ELF-1 (cell line): ENCODE measurements around the gene MACROD2.
A peak's percentile ranks its signal among the peaks of the same experiment; 100 is the strongest.

ENCODE experiments used
- DNase-seq: peaks from one replicate; pipeline ENCODE4 v3.0.0-alpha.2; 2016; ENCODE audit warnings: low read depth, low spot score

The MACROD2 gene

GRCh38 chr20:14643556-14643955 lies 648.2 kb downstream of the MACROD2 start:
- DNase-seq: no peak

- DNase-seq: no peak
Measured at GRCh38 chr20:14644306-14645097, 649.2 kb downstream of the MACROD2 start.

DNA sequence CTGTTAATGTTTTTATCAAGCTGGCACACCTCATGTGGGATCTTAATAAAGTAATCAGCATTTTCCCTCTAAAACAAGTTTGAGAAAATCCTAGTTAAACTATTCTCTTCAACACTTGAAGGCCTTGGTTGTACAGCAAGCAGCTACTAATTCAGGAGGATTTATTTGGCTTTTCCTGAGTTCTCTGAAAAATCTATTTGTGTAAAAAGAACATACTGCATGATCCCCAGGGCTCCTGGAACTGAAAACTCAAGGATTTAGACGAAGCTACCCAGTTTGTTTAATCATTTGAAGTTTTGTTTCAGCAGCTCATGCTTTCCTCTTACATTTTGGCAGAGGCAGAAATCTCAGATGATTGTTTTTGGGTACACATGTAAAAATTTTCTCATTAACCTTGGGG lies 651.7 kb downstream of the MACROD2 start:
- no peak for DNase-seq

DNA sequence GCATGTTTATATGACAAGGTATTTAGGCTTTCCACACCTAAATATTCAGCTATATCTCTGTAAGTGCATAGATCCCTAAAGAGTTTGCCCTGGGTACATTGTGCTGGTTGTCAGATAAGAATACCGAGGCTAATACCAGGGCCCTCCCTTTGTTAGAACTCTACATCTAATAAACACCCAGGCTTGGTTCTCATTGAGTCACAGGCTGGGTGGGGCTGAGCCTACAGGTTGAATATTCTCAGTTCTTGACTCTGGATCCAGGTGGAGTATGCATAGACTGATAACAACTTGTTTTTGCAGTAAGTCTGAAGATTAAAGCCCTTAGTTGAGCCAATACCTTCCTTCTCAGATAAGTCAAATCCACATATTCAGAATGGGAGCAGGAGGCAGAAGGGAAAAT lies 654.3 kb downstream of the MACROD2 start:
- no peak for DNase-seq

- no peak for DNase-seq
Measured at GRCh38 chr20:14657266-14658005, 662.1 kb downstream of the MACROD2 start.

DNA sequence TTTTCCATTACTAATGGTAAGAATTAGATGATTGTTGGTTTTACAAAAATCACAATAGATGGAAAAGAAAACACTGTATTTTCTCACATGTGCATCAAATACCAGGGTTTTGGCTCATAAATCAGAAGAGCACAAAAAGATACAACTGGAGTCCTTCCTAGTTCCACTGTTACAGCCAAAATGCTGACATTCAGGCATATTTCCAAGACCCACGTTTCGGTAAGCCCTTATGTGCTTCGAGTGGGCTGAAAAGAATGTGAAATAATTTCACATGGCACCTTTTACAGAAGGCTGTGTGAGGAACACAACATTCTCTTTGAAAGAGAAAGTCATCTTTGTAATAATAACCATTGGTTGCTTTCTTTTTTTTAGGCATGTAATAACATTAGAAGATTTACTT lies 668.8 kb downstream of the MACROD2 start:
- no peak for DNase-seq

DNA sequence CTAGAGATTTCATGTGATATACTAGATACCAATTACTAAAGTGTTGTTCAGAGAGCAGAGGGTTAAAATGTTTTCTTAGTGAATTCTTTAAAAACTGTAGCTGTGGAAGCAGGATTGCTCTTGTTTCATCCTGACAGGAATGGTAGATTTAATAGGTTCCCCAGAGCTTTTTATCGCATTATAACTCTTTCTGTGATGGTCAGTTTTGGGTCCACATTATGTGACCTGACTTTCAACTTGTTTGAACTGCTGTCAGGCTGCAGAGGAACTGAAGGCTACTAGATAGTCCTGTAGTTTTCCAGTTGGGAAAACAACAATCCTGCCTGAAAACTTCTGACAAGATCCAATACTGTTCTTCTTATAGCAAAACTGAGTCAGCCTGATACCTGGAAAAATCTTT lies 671.4 kb downstream of the MACROD2 start:
- no peak for DNase-seq

DNA sequence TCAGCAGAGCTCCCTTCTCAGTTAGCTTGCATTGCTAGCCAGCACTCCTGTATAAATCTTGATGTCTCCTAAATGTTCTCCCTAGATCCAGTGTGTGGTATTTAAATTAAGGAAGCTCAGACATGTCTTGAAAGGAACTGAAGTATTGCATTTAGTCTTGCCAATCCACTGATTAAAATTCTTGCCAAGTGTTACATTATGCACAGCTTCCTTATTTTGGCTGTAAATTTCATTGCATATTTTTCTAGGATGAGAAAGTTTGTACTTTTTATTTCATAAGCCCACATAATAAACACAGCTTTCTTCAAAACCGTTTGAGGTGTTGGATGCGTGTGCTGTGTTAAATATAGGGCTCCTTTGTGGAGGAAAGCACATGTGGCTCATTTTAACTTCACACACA lies 671.9 kb downstream of the MACROD2 start:
- no peak for DNase-seq

GRCh38 chr20:14672066-14672465 lies 676.8 kb downstream of the MACROD2 start:
- DNase-seq: peak; percentile 6

GRCh38 chr20:14673164-14673563 lies 677.8 kb downstream of the MACROD2 start:
- DNase-seq: peak; percentile 18

DNA sequence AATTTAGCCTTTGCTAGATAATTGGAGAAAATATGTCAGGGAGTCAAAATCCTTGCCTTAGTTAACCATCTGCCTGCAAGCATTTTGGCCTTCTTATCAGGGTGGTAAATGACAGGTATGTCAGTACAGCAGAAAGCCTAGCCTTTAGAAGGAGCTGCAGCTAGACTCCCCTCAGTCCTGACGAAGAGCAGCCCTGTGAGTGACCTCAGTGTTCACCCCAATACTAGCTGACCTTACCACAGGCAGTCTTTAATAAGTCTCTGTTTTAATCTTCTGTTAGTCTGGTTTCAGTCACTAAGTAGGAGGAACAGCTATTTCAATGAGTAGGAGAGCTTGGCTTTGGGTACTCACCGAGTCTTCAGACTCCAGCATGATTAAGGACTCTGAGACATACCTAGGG lies 682.1 kb downstream of the MACROD2 start:
- DNase-seq: peak; percentile 5

DNA sequence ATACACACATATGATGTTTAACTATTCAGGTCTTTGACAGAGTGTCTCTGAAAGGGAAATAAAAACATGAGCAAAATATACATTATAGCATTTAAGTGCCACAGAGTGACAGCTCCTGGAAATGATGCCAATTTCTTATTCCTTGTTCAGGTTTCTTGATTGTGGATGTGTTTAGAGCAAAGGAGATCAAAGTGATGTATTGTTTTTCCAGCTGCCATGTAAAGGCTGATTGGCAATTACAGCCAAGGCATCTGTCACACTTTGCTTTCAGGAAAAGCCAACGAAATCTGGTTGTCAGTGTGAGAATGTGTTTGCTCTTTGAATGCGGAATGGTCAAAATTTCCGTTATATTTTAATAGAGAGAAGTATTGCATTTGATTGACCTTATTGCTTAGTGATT lies 689.9 kb downstream of the MACROD2 start:
- DNase-seq: no peak

DNA sequence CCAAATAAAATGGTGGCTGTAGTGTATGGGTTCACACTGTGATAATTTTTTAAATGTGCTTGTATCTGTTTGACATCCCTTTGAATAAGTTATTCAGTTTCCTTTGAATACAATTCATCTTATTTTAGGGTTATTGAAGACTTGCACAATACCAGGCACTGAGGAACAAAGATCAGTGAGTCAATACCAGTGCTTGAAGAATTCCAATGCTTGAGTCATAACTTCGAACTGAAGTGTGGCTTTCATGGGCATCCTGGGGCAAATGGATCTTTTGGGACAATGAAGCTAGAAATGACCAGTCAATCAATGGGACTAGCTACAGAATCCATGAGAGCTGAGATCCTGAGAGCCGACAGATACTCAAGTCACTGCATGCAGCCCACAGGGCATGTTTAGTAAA lies 692.0 kb downstream of the MACROD2 start:
- DNase-seq: no peak

GRCh38 chr20:14688005-14688404 lies 692.7 kb downstream of the MACROD2 start:
- no peak for DNase-seq

DNA sequence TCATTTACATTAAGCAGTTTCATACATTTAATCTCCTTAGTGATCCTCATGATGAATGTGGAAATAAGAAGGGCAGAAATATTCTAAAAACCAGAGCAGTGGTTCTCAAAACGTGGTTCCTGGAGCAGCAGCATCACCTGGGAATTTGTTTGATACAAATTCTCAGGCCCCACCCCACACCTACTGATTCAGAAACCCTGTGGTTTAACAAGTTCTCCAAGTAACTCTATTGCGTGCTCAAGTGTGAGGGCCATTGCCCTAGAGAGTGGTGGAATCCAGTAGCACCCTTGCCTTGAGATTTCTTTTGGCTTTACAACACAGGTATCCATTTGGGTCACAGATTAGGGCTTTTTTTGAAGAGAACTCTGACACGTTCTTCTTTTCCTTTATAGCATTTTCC lies 696.7 kb downstream of the MACROD2 start:
- DNase-seq: no peak

DNA sequence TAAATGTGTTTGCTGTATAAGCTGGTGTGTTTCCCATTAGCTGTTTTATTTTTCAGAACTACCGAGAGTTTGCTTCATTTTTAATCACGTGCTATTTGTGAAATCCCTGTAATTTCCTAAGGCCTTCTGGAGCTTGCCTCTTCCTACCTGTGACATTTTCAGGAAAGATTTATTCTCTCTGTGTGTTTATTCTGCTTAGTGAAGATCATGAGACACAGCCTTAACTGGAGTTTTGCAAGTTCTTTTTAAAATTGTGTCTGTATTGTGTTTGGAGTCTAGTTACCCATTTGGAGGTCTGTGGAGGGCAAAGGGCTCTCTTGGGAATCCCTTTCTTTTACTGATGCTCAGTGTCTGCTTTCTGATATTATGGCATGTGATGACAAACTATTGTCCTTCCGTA lies 701.2 kb downstream of the MACROD2 start:
- no peak for DNase-seq

DNA sequence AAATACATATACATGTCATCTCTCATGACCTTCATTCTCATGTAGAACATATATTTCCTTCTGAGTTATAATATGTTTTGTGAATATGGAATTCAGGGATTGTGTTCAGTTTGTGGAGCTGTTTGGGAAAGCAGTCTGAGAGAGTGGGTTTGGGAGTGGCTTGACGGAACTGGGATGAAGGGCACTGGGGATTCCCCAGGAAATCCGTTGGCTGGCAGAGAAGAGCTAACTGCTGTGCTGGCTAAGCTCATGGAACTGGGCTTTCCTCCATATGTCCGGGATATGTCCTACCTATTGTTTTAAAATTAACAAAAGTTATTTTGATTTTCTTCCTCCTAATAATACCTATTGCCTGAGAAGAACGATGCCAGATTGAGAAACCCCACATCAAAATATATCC lies 701.6 kb downstream of the MACROD2 start:
- no peak for DNase-seq

GRCh38 chr20:14698125-14698524 lies 702.8 kb downstream of the MACROD2 start:
- DNase-seq: no peak

DNA sequence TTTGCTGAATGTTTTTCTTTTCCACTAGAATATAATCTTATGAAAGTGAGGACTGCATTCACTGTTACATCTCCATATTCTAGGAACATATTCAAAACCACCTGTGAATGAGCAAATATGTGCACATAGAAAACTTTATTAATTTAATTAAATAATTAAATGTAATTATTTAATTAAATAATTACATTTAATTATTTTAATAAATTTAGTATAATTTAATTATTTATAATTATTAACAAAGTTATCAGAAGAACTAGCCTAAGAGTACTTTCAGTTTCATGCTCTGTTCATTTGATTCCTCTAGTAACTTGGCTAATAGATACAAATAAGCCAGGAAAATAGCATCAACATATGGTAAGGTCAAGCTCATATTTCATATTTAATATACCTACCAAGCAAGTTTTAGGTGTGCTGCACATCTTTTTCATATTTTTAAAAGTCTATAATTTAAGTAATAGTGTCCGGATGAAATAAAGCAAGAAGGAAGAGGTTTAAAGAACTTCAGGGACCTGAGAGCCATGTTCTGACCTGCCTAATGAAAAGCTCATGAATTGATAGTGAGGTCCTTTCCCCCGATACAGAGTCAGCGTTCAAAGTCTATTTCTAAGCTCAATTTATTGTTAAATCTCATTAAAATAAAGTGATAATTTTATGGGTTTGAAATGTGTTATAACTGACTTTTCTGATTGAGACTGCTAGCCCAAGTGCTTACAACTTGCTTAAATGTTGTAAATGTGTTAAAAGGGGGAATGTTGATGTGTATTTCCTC lies 703.5 kb downstream of the MACROD2 start:
- no peak for DNase-seq

DNA sequence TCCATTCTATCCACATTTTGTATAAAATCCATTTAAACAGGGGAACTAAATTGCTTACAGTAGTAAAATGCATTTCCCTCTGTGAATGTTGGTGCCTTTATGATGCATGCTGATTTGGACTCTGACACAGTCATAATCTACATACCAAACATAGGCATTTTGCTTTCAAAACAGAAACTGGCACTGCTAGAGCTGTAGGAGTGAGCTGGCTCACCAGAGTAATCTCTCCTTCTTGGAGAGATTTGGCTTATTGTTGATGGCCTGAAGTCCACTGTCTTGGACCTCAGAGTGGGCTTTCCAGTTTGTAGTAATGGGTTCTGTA lies 705.3 kb downstream of the MACROD2 start:
- DNase-seq: no peak

- DNase-seq: no peak
Measured at GRCh38 chr20:14701326-14701725, 706.0 kb downstream of the MACROD2 start.

GRCh38 chr20:14706555-14706954 lies 711.2 kb downstream of the MACROD2 start:
- no peak for DNase-seq
